ENCODE results near the gene GABRD. TPM values are rescaled to one million over a fixed set of nuclear protein-coding genes. Genes with fewer than 3 reads are reported as not detected.

GABRD gene
- total RNA-seq, 1 experiment from 2014 or later = 1.7 TPM

DNA sequence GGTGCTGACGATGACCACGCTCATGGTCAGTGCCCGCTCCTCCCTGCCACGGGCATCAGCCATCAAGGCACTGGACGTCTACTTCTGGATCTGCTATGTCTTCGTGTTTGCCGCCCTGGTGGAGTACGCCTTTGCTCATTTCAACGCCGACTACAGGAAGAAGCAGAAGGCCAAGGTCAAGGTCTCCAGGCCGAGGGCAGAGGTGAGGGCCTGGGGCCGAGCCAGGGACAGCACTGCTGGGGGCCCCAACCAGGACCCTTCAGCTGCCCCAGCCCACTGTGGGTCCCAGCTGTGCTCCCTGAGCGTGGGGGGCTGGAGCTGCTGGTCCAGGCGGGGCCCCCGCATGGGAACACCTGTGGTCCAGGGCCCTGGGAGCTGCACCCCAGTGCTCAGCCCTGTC lies 10.4 kb downstream of the GABRD start:
- POLR2A ChIA-PET = no interaction called here
- no peaks in the 10 kb centered on the region for H3K27me3 Mint-ChIP-seq (ENCODE audit: low read depth)
- H3K36me3 Mint-ChIP-seq = no peaks in the 10 kb centered on the region
- no peak overlapping the region for H3K4me3 Mint-ChIP-seq
- ATAC-seq (no peak), DNase-seq (ENCODE audit: low spot score) (no peak)
- H3K27ac Mint-ChIP-seq = no peak overlapping the region
- no peaks in the 10 kb centered on the region for H3K4me1 Mint-ChIP-seq
- no peaks in the 10 kb centered on the region for H3K9me3 Mint-ChIP-seq
- TF ChIP-seq FOXP4 (CRISPR knock-in tag; IDR thresholded peaks at IDR 0.05) (no peak), CBFB (CRISPR knock-in tag; IDR thresholded peaks at IDR 0.05; ENCODE audit: low read depth) (no peak), GRHL2 (CRISPR knock-in tag; IDR thresholded peaks at IDR 0.05; ENCODE audit: insufficient replicate concordance, severe bottlenecking) (no peak), SMAD4 (CRISPR knock-in tag; IDR thresholded peaks at IDR 0.05) (no peak), E2F1 (CRISPR knock-in tag; IDR thresholded peaks at IDR 0.05) (no peak), ZNF263 (CRISPR knock-in tag; IDR thresholded peaks at IDR 0.05; ENCODE audit: low read depth) (no peak), CDX4 (CRISPR knock-in tag; IDR thresholded peaks at IDR 0.05; ENCODE audit: borderline replicate concordance) (no peak), ZNF423 (CRISPR knock-in tag; IDR thresholded peaks at IDR 0.05) (no peak), EMX1 (CRISPR knock-in tag; IDR thresholded peaks at IDR 0.05) (no peak), NR1H2 (CRISPR knock-in tag; IDR thresholded peaks at IDR 0.05) (no peak), TP53 (CRISPR knock-in tag; IDR thresholded peaks at IDR 0.05) (no peak), MYBL2 (CRISPR knock-in tag; IDR thresholded peaks at IDR 0.05) (no peak), PRRX2 (CRISPR knock-in tag; IDR thresholded peaks at IDR 0.05) (no peak), ZNF138 (CRISPR knock-in tag; conservative IDR thresholded peaks at IDR 0.05) (no peak)
- TF ChIP-seq, protein P1, sequence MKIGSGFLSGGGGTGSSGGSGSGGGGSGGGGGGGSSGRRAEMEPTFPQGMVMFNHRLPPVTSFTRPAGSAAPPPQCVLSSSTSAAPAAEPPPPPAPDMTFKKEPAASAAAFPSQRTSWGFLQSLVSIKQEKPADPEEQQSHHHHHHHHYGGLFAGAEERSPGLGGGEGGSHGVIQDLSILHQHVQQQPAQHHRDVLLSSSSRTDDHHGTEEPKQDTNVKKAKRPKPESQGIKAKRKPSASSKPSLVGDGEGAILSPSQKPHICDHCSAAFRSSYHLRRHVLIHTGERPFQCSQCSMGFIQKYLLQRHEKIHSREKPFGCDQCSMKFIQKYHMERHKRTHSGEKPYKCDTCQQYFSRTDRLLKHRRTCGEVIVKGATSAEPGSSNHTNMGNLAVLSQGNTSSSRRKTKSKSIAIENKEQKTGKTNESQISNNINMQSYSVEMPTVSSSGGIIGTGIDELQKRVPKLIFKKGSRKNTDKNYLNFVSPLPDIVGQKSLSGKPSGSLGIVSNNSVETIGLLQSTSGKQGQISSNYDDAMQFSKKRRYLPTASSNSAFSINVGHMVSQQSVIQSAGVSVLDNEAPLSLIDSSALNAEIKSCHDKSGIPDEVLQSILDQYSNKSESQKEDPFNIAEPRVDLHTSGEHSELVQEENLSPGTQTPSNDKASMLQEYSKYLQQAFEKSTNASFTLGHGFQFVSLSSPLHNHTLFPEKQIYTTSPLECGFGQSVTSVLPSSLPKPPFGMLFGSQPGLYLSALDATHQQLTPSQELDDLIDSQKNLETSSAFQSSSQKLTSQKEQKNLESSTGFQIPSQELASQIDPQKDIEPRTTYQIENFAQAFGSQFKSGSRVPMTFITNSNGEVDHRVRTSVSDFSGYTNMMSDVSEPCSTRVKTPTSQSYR (CRISPR knock-in tag; IDR thresholded peaks at IDR 0.05) = no peak
- TF ChIP-seq, protein P2, sequence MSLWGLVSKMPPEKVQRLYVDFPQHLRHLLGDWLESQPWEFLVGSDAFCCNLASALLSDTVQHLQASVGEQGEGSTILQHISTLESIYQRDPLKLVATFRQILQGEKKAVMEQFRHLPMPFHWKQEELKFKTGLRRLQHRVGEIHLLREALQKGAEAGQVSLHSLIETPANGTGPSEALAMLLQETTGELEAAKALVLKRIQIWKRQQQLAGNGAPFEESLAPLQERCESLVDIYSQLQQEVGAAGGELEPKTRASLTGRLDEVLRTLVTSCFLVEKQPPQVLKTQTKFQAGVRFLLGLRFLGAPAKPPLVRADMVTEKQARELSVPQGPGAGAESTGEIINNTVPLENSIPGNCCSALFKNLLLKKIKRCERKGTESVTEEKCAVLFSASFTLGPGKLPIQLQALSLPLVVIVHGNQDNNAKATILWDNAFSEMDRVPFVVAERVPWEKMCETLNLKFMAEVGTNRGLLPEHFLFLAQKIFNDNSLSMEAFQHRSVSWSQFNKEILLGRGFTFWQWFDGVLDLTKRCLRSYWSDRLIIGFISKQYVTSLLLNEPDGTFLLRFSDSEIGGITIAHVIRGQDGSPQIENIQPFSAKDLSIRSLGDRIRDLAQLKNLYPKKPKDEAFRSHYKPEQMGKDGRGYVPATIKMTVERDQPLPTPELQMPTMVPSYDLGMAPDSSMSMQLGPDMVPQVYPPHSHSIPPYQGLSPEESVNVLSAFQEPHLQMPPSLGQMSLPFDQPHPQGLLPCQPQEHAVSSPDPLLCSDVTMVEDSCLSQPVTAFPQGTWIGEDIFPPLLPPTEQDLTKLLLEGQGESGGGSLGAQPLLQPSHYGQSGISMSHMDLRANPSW (CRISPR knock-in tag; conservative IDR thresholded peaks at IDR 0.05; ENCODE audit: low read depth) = no peak
- CTCF ChIA-PET = interaction anchor here (1.2 to 4.5 kb wide), 3 partner anchors 15 to 85 kb away, joined by 4 to 24 read pairs (median 6); no protein-coding TSS in a partner anchor
